ENCODE measurements around the gene TEP1. TPM values are rescaled to one million over a fixed set of nuclear protein-coding genes. Genes with fewer than 3 reads are reported as not detected.

Gene TEP1
- total RNA-seq, 4 donors from 2014 or later: 17.2 to 28.8 (median 22.9) TPM

DNA sequence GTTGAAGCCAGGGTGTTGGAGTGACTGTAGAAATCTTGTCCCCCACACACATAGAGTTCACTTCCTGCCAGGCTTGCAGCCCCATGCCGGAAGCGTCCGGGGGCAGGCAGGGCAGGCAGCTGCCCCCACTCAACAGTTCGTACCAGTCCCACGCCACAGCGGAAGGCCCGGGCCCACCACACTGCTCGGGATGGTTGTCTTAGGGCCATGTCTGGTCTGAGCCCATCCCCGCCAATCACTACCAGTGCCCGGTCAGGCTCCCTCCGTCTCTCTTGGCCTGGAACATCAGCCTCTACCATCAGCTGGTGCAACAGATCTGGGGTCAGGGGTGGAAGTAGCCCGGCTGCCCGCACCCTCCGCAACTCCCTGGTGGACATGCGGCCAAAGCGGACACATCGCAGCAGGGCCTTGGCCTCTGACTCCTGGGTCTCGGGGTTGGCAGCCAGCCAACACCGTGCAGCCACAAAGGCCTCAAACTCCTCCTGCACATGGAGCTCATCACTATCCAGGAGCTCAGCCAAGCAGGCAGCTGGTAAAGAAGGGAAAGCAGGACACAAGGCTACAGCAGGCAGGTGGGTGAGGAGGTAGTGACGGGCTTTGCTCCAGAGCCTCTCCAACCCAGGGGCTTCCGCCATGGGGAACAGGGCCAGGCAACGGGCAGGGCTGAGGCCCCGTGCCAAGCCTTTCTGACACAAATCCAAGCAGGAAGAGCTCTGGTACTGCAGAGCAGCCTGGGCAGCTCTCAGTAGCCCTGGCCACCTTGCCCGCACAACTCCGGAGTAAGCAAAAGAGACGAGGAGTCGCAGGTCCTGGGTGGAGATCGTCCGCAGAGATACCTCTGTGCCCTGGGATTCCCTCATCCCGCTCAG is 16.7 kb upstream of the TEP1 start:
- no peak overlapping the region for H3K4me3 ChIP-seq
- H3K27me3 ChIP-seq: no peaks in the 10 kb centered on the region
- H3K36me3 ChIP-seq: peaks cover 0 to 8% (median 0%) of the 10 kb centered on the region in 4 donors
- peaks cover 2 to 28% (median 21%) of the 10 kb centered on the region in 4 donors for H3K4me1 ChIP-seq
- no peaks in the 10 kb centered on the region for H3K9me3 ChIP-seq
- no peak for DNase-seq (ENCODE audit: extremely low spot score)
- TF ChIP-seq, protein P1, sequence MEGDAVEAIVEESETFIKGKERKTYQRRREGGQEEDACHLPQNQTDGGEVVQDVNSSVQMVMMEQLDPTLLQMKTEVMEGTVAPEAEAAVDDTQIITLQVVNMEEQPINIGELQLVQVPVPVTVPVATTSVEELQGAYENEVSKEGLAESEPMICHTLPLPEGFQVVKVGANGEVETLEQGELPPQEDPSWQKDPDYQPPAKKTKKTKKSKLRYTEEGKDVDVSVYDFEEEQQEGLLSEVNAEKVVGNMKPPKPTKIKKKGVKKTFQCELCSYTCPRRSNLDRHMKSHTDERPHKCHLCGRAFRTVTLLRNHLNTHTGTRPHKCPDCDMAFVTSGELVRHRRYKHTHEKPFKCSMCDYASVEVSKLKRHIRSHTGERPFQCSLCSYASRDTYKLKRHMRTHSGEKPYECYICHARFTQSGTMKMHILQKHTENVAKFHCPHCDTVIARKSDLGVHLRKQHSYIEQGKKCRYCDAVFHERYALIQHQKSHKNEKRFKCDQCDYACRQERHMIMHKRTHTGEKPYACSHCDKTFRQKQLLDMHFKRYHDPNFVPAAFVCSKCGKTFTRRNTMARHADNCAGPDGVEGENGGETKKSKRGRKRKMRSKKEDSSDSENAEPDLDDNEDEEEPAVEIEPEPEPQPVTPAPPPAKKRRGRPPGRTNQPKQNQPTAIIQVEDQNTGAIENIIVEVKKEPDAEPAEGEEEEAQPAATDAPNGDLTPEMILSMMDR (IDR thresholded peaks at IDR 0.05): no peak
- no peak for TF ChIP-seq EP300 (IDR thresholded peaks at IDR 0.05)
- TF ChIP-seq POLR2AphosphoS5 (IDR thresholded peaks at IDR 0.05): no peak
- no peak for TF ChIP-seq POLR2A (IDR thresholded peaks at IDR 0.05; ENCODE audit: low read depth)
- WGBS: 81% methylated on average over 21 of the region's 30 CpGs
- intact Hi-C loops (cut with DNase I): no loop called here
- H3K27ac ChIP-seq (replicated peaks in 1 of 4): no peak overlapping the region

DNA sequence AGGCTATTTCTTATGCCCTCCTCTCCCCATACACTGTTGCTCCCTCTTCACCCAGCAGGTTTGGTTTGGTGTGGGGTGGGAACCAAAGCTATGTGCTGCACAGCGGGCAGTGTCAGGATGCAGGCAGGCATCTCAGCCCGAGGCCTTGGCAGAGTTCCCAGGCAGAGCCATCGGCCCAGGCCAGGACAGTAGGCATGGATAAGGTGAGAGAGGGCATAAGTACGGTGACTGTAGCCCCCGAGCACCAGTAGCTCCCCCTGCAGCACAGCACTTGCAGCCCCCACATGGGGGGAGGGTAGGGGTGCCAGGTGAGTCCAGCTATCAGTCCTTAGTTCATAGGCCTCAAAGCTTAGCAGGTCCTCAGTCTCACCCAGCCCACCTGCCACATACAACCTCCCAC is 15.5 kb upstream of the TEP1 start:
- no peak for DNase-seq (ENCODE audit: extremely low spot score)
- H3K27ac ChIP-seq (replicated peaks in 1 of 4): no peak overlapping the region
- intact Hi-C loops (cut with DNase I): no loop called here
- no peaks in the 10 kb centered on the region for H3K9me3 ChIP-seq
- peaks cover 0 to 16% (median 11%) of the 10 kb centered on the region in 4 donors for H3K4me1 ChIP-seq
- no peaks in the 10 kb centered on the region for H3K27me3 ChIP-seq
- 80% methylated on average over 2 of the region's 5 CpGs for WGBS
- peaks cover 0 to 8% (median 0%) of the 10 kb centered on the region in 4 donors for H3K36me3 ChIP-seq
- TF ChIP-seq, protein P1 (IDR thresholded peaks at IDR 0.05): no peak
- TF ChIP-seq POLR2A (IDR thresholded peaks at IDR 0.05; ENCODE audit: low read depth) (no peak), EP300 (IDR thresholded peaks at IDR 0.05) (no peak), POLR2AphosphoS5 (IDR thresholded peaks at IDR 0.05) (no peak)
- H3K4me3 ChIP-seq: no peak overlapping the region

DNA sequence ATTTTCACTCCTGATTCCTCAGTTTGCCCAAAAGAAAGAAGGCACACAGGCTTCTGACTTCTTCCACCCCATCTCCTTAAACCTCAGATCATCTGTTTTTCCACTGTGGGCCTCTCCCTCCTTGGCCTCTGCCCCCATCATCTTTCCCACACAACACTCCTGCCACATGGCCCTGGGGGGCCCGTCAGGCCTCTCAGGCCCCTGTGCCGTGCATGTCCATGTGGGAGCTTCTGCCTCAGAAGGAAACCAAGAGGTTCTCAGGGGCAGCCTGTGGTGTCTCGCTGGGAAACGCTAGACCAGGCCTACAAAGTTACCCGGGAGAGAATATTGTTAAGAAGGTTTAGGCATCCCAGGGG is 14.7 kb upstream of the TEP1 start:
- TF ChIP-seq EP300 (IDR thresholded peaks at IDR 0.05): no peak
- TF ChIP-seq POLR2AphosphoS5 (IDR thresholded peaks at IDR 0.05): no peak
- TF ChIP-seq, protein P1 (IDR thresholded peaks at IDR 0.05): no peak
- no peak for TF ChIP-seq POLR2A (IDR thresholded peaks at IDR 0.05; ENCODE audit: low read depth)
- H3K4me1 ChIP-seq: peaks cover 0 to 14% (median 11%) of the 10 kb centered on the region in 4 donors
- no peak for DNase-seq (ENCODE audit: extremely low spot score)
- no peak overlapping the region for H3K27ac ChIP-seq (replicated peaks in 1 of 4)
- no peaks in the 10 kb centered on the region for H3K27me3 ChIP-seq
- H3K36me3 ChIP-seq: peaks cover 0 to 8% (median 0%) of the 10 kb centered on the region in 4 donors
- no peak overlapping the region for H3K4me3 ChIP-seq
- no peaks in the 10 kb centered on the region for H3K9me3 ChIP-seq
- 74% methylated on average over 5 of the region's 5 CpGs for WGBS
- intact Hi-C loops (cut with DNase I): no loop called here

DNA sequence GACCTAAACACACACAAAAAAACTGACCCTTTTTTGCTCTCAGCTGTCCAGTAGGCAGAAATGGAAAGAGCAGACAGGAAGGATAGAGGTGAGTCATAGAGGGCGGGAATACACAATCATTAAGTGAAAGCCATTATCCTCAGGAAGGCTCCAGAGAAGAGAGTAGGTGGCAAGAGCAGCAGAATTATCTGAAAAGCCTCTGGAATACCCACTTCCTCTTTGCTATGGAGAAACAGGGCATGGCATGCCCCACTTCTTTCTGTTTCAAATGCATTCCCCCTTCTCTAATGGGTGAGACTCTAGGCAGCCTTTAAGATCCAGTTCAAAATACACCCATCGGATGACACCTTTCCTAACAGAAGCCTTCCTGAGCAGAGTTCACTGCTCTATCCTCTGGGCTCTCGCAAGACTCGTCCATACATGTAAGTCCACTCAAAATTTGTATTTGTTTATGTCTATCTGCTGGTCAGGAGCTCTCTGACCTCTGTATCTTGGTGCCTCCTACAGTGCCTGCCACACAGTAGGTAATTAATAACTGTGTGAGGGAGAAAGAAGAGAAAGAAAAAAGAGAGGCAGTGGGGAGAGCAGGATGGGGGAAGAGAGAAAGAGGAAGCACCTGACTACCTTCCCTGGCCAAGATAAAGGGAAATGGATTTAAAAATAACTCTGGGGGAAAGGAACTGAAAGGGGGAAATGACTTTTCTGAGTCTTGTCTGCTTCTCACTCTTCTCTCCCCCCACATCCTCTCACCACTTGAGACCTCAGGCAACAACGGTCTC is 14.1 kb upstream of the TEP1 start:
- Histone ChIP-seq H3K27me3 (no peaks in the 10 kb centered on the region), H3K4me1 (peaks cover 0 to 14% (median 11%) of the 10 kb centered on the region in 4 donors), H3K27ac (replicated peaks in 1 of 4) (peak overlapping the region in 2 of 4 donors; percentile 0 to 45), H3K9me3 (no peaks in the 10 kb centered on the region), H3K4me3 (no peak overlapping the region), H3K36me3 (peaks cover 0 to 8% (median 0%) of the 10 kb centered on the region in 4 donors)
- WGBS: 56% methylated on average over 5 of the region's 5 CpGs
- no peak for DNase-seq (ENCODE audit: extremely low spot score)
- TF ChIP-seq POLR2A (IDR thresholded peaks at IDR 0.05; ENCODE audit: low read depth): no peak
- TF ChIP-seq, protein P1 (IDR thresholded peaks at IDR 0.05): no peak
- TF ChIP-seq POLR2AphosphoS5 (IDR thresholded peaks at IDR 0.05): no peak
- no peak for TF ChIP-seq EP300 (IDR thresholded peaks at IDR 0.05)
- intact Hi-C loops (cut with DNase I): no loop called here

Data from esophagus muscularis mucosa (tissue), 4 donors.